Caco-2 (cell line): ENCODE measurements around the gene PTGS1. TPM values are rescaled to one million over a fixed set of nuclear protein-coding genes. Genes with fewer than 3 reads are reported as not detected.

Source experiments
- BruUV-seq: library from RNA; stranded (reverse); fragments of 400-500 nt; replicated peaks from 2 replicates; lab custom pipeline; 2021; lab: Mats Ljungman, UMichigan
- CTCF ChIA-PET: fragments of 300-600 bp; sonication (Branson Sonifier 250); formaldehyde crosslinking; loops from one replicate; lab custom pipeline; 2022; ENCODE audit warnings: antibody characterized with exemption; lab: Charles Lee
- POLR2A ChIA-PET: fragments of 300-600 bp; sonication (Branson Sonifier 250); formaldehyde crosslinking; loops from one replicate; lab custom pipeline; 2022; ENCODE audit warnings: antibody characterized with exemption; lab: Charles Lee
- DNase-seq, 2 experiments: peaks; one replicate each; pipeline versions ENCODE4 v3.0.0 to v3.0.0-alpha.2; 2020 to 2022
- H3K27me3 ChIP-seq: replicated peaks from 2 replicates; pipeline ENCODE4 v1.6.0; 2011; ENCODE audit warnings: low read length; ENCODE audit not compliant: control insufficient read depth, insufficient read depth
- H3K36me3 ChIP-seq: 2 replicates; pipeline ENCODE4 v1.5.1; 2011; ENCODE audit warnings: low read length; ENCODE audit not compliant: control insufficient read depth, insufficient read depth
- H3K4me1 ChIP-seq: fragments of 250-450 bp; sonication (Bioruptor Pico); 2 replicates; pipeline ENCODE4 v1.5.1; 2020; ENCODE audit warnings: mild to moderate bottlenecking
- H3K4me3 ChIP-seq: 2 replicates; pipeline ENCODE4 v1.5.1; 2011; ENCODE audit warnings: low read depth, mild to moderate bottlenecking, control low read depth, low read length
- H3K9me3 ChIP-seq: fragments of 250-450 bp; sonication (Bioruptor Pico); 2 replicates; pipeline ENCODE4 v1.5.1; 2020; ENCODE audit warnings: mild to moderate bottlenecking, moderate library complexity
- H3K27ac Mint-ChIP-seq: one replicate; pipeline ENCODE4 v1.8.0; 2022; ENCODE audit warnings: mixed read lengths; ENCODE audit not compliant: unreplicated experiment
- H3K27me3 Mint-ChIP-seq: one replicate; pipeline ENCODE4 v1.8.0; 2022; ENCODE audit warnings: mixed read lengths; ENCODE audit not compliant: insufficient read depth, unreplicated experiment
- H3K36me3 Mint-ChIP-seq: one replicate; pipeline ENCODE4 v1.8.0; 2022; ENCODE audit warnings: mild to moderate bottlenecking, mixed read lengths; ENCODE audit not compliant: insufficient read depth, unreplicated experiment
- H3K4me1 Mint-ChIP-seq: one replicate; pipeline ENCODE4 v1.8.0; 2022; ENCODE audit warnings: low read depth, mixed read lengths; ENCODE audit not compliant: unreplicated experiment
- H3K4me3 Mint-ChIP-seq: one replicate; pipeline ENCODE4 v1.8.0; 2022; ENCODE audit warnings: mild to moderate bottlenecking, moderate library complexity, mixed read lengths; ENCODE audit not compliant: unreplicated experiment
- H3K9me3 Mint-ChIP-seq: one replicate; pipeline ENCODE4 v1.8.0; 2022; ENCODE audit warnings: mixed read lengths; ENCODE audit not compliant: unreplicated experiment
- CTCF ChIP-seq, 2 experiments: fragments of 200-600 bp in 1 of 2; IDR thresholded peaks; 1 replicate in 1 of 2; 2 replicates in 1 of 2; pipeline versions ENCODE4 v1.5.1 to v1.8.0; 2011 to 2022; ENCODE audit warnings: antibody characterized with exemption in 1 of 2, control low read depth in 1 of 2, inconsistent platforms in 1 of 2, low read depth in 1 of 2, low read length in 1 of 2, mild to moderate bottlenecking in 1 of 2, moderate library complexity in 1 of 2; ENCODE audit not compliant: insufficient read depth in 1 of 2, severe bottlenecking in 1 of 2, unreplicated experiment in 1 of 2
- intact Hi-C: fragments of 100-400 bp; cut with micrococcal nuclease; formaldehyde crosslinking; loops from one replicate; pipeline ENCODE4 v1.10.0; 2022; ENCODE audit not compliant: unreplicated experiment
- total RNA-seq: library from RNA; stranded (reverse); gene quantifications from 2 replicates; pipeline ENCODE4 v1.2.3, GENCODE V29; 2022

PTGS1 gene
- total RNA-seq, 1 experiment from 2014 or later = 0.29 TPM

- H3K4me1 ChIP-seq = peaks cover 4% of the 10 kb centered on the region; the same call in 1 of the 2 replicates
- CTCF ChIA-PET = interaction anchor here (1.2 kb wide), 1 partner anchor 10 kb away, joined by 5 read pairs; no protein-coding TSS in a partner anchor
- no peak for DNase-seq
- Mint-ChIP-seq H3K27me3 (peaks cover 5% of the 10 kb centered on the region), H3K9me3 (no peaks in the 10 kb centered on the region), H3K4me3 (no peak overlapping the region), H3K36me3 (no peaks in the 10 kb centered on the region), H3K27ac (no peak overlapping the region), H3K4me1 (no peaks in the 10 kb centered on the region)
- no peaks in the 10 kb centered on the region for H3K9me3 ChIP-seq
- no peak for TF ChIP-seq CTCF (IDR thresholded peaks at IDR 0.05; ENCODE audit: insufficient read depth in 1 of 2, low read depth in 1 of 2, low read length in 1 of 2, severe bottlenecking in 1 of 2, unreplicated experiment in 1 of 2)
- intact Hi-C loops = no loop called here
- no peaks in the 10 kb centered on the region for H3K27me3 ChIP-seq
- no peaks in the 10 kb centered on the region for H3K36me3 ChIP-seq
- BruUV-seq = no TSS peak
- H3K4me3 ChIP-seq = no peak overlapping the region
- POLR2A ChIA-PET = no interaction called here
These were observed 3.8 kb upstream of the PTGS1 start for GRCh38 chr9:122367065-122367464.

GRCh38 chr9:122367774-122368460, 2.9 kb upstream of the PTGS1 start:
- Histone ChIP-seq H3K27me3 (no peaks in the 10 kb centered on the region), H3K36me3 (no peaks in the 10 kb centered on the region), H3K4me3 (no peak overlapping the region), H3K9me3 (no peaks in the 10 kb centered on the region), H3K4me1 (peaks cover 4% of the 10 kb centered on the region; the same call in 1 of the 2 replicates)
- H3K9me3 Mint-ChIP-seq = no peaks in the 10 kb centered on the region
- POLR2A ChIA-PET = no interaction called here
- DNase-seq = no peak
- no peaks in the 10 kb centered on the region for H3K4me1 Mint-ChIP-seq
- H3K4me3 Mint-ChIP-seq = no peak overlapping the region
- intact Hi-C loops = no loop called here
- TF ChIP-seq CTCF (IDR thresholded peaks at IDR 0.05; ENCODE audit: insufficient read depth in 1 of 2, low read depth in 1 of 2, low read length in 1 of 2, severe bottlenecking in 1 of 2, unreplicated experiment in 1 of 2) = no peak
- no TSS peak for BruUV-seq
- H3K36me3 Mint-ChIP-seq = no peaks in the 10 kb centered on the region
- no peak overlapping the region for H3K27ac Mint-ChIP-seq
- H3K27me3 Mint-ChIP-seq = peaks cover 7% of the 10 kb centered on the region
- CTCF ChIA-PET = no interaction called here

- H3K4me1 Mint-ChIP-seq = no peaks in the 10 kb centered on the region
- no peak overlapping the region for H3K4me3 ChIP-seq
- H3K4me1 ChIP-seq = peaks cover 4% of the 10 kb centered on the region; the same call in 1 of the 2 replicates
- H3K36me3 ChIP-seq = no peaks in the 10 kb centered on the region
- H3K27me3 Mint-ChIP-seq = peaks cover 7% of the 10 kb centered on the region
- H3K27me3 ChIP-seq = no peaks in the 10 kb centered on the region
- H3K9me3 ChIP-seq = no peaks in the 10 kb centered on the region
- ChIA-PET POLR2A (no interaction called here), CTCF (no interaction called here)
- no peaks in the 10 kb centered on the region for H3K9me3 Mint-ChIP-seq
- no peak overlapping the region for H3K27ac Mint-ChIP-seq
- H3K4me3 Mint-ChIP-seq = no peak overlapping the region
- H3K36me3 Mint-ChIP-seq = no peaks in the 10 kb centered on the region
- TF ChIP-seq CTCF (IDR thresholded peaks at IDR 0.05; ENCODE audit: insufficient read depth in 1 of 2, low read depth in 1 of 2, low read length in 1 of 2, severe bottlenecking in 1 of 2, unreplicated experiment in 1 of 2) = no peak
- no TSS peak for BruUV-seq
- intact Hi-C loops = no loop called here
- DNase-seq = no peak
These were observed 2.2 kb upstream of the PTGS1 start for GRCh38 chr9:122368642-122369041.
